GM06990 (cell line): Measurements from ENCODE around the gene RNF40.

Experiments used
- DNase-seq: peaks from one replicate; pipeline ENCODE4 v3.0.0-alpha.2; 2011; ENCODE audit not compliant: insufficient read length; ENCODE audit errors: extremely low read depth
- H3K27me3 ChIP-seq: replicated peaks from 2 replicates; pipeline ENCODE4 v1.6.0; 2011; ENCODE audit warnings: low read length; ENCODE audit not compliant: control insufficient read depth, insufficient read depth
- H3K36me3 ChIP-seq: 2 replicates; pipeline ENCODE4 v1.5.1; 2011; ENCODE audit warnings: low read length; ENCODE audit not compliant: control insufficient read depth, insufficient read depth
- H3K4me3 ChIP-seq: replicated peaks from 2 replicates; pipeline ENCODE4 v1.5.1; 2011; ENCODE audit warnings: low read depth, mild to moderate bottlenecking, control low read depth, low read length
- CTCF ChIP-seq: IDR thresholded peaks from 2 replicates; pipeline ENCODE4 v1.5.1; 2011; ENCODE audit warnings: low read length, control low read depth, mild to moderate bottlenecking, inconsistent platforms; ENCODE audit not compliant: insufficient read depth, poor library complexity, severe bottlenecking

RNF40 gene

GRCh38 chr16:30773826-30774225 lies 11.7 kb downstream of the RNF40 start:
- Histone ChIP-seq H3K27me3 (no peaks in the 10 kb centered on the region), H3K4me3 (no peak overlapping the region), H3K36me3 (peaks cover 32% of the 10 kb centered on the region)
- no peak for DNase-seq
- TF ChIP-seq CTCF, result no peak

- peaks cover 25% of the 10 kb centered on the region for H3K36me3 ChIP-seq
Measured at GRCh38 chr16:30774367-30775130, 12.4 kb downstream of the RNF40 start.

DNA sequence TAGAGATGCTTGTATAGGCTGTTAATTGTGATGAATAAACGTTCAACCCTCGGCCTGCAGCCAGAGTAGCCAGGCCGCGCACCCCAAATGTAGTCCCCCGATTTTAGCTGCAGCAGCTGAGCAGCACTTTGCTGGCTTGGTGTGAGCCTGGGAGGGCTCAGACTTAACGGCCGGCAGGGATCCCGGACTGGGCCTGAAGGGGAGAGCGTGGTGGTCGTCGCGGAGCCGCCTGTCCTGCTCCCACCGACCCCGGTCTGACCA lies 12.9 kb downstream of the RNF40 start:
- Histone ChIP-seq H3K27me3 (no peaks in the 10 kb centered on the region), H3K36me3 (peaks cover 23% of the 10 kb centered on the region), H3K4me3 (peak overlapping the region; percentile 81)
- TF ChIP-seq CTCF, result no peak
- DNase-seq, result no peak

More at GRCh38 chr16:30774367-30775130, 12.4 kb downstream of the RNF40 start:
- Histone ChIP-seq H3K4me3 (peak overlapping the region; percentile 81), H3K27me3 (no peaks in the 10 kb centered on the region)
- no peak for TF ChIP-seq CTCF
- no peak for DNase-seq

DNA sequence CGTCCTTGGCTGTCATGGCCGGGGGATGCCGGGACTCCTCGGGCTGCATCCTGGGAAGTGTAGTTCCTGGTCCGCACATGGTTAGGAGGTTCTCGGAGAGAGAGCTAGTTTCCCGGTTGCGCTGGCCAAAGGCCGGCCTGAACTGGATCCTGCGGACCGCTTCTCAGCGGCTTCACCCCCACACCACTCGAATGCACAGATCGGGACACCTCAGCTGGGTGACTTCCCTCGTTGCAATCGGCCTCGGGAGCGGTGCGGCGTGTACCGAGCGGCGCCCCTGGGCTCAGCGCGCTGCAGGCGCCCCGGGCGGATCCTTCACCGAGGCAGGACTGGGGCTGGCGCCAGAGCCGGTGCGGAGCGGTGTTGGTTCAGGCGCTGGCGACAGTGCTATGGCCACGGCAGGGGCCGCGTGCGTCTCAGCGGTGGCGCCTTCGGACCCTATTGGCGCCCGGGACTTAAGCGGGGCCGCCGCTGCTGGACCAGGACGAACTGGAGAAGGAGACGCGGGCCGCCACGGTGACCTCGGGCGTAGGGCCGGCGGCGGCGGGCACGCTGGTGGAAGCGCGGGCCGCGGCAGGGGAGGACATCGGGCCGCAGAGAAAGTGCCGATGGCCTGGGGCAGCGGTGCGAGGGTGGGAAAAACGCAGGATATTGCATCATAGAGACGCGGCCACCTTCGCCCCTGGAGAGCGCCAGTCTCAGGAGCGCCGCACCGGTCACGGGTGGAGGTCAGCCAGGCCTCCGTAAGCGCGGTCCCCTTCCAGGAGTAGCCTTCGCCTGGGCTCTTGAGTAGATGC lies 13.5 kb downstream of the RNF40 start:
- H3K27me3 ChIP-seq, result no peaks in the 10 kb centered on the region
- peak overlapping the region; percentile 81 for H3K4me3 ChIP-seq
- peaks cover 20% of the 10 kb centered on the region for H3K36me3 ChIP-seq
- DNase-seq, result peak; percentile 73
- no peak for TF ChIP-seq CTCF

DNA sequence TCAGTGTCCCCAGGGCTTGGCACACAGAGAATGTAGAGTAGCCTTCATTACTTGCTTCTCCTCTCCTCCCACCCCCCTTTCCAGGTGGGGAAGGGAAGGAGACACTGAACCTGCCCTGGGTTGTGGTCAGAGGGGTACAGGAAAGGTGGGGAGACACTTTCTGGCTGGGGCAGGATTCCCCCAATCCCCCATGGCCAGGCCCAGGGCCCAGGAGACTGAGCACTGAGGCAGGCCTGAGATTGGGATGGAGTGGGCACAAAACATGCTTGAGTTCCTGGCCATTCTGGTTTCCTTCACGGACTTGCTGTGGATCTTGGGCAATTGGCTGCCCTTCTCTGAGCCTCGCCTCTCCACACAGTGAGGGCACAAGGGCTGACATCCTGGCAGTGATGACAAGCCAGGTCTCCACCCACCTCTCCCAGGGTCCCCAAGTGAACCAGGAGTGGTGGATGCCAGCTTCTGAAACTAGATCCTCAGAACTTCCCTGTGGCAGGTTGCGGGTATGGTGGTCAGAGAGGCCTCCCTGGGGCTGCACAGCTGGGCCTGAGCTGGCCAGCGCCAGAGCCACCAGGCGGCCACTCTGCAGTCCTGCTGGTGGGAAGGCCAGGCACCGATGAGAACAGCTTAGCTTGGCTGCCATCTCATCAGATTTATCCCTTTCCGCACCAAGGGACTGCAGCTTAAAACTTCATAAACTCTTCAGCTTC lies 15.6 kb downstream of the RNF40 start:
- Histone ChIP-seq H3K36me3 (peaks cover 13% of the 10 kb centered on the region), H3K27me3 (no peaks in the 10 kb centered on the region), H3K4me3 (no peak overlapping the region)
- no peak for TF ChIP-seq CTCF
- DNase-seq, result no peak
